Measurements from ENCODE around the gene MORC1.

The MORC1 gene

DNA sequence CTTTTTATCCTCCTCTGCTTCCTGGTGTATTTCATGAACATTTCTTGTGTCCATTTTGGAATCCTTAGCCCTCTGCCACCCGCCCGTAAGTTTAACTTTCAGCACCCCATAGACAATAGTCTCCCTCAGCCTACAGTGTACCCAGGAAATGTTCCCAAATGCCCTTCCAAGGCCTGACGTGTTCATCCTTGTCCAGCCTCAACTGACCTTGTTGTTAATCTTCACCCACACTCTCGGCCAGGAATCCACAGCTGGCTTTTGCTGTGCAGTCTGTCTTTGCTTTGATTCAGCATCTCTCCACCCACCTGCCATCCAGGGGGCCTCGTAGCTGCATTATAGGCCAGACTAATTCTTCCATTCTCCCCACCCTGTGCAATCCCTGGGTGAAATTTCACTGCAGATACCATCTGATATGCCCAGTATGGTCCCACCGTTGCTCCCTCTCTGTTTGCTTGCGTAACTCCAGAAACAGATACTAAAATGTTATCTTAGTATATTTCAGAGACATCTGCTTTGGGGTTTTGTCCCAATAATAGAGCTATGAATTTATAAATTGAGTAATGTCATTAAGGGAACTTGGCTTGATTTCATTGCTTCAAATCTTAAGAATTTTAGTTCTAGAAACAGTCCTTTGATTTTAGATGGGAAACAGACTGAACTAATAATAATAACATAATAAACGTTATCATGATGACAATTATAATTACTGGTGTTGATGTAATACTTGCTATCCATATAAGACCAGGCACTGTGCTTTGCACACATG is 180.8 kb downstream of the MORC1 start:
- DNase-seq, result no peak

DNA sequence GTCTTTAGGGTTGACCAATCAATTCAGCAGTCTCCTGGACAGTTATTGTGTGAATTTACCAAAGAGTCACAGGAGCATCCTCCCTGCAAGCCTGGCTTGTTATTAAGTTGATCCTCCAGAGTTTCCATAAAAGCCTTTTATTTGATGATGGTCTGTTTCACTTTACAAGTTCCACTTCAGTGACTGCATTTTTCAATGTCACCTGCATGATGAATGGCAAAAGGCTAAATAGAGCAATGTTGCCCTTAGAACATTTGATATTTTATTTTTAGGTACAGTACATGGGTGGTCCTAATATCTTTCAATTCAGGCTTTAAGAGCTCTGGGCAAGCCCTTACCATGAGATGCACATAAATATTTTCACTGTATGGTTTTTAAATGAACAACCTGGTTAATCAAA is 186.9 kb downstream of the MORC1 start:
- DNase-seq, result no peak

DNA sequence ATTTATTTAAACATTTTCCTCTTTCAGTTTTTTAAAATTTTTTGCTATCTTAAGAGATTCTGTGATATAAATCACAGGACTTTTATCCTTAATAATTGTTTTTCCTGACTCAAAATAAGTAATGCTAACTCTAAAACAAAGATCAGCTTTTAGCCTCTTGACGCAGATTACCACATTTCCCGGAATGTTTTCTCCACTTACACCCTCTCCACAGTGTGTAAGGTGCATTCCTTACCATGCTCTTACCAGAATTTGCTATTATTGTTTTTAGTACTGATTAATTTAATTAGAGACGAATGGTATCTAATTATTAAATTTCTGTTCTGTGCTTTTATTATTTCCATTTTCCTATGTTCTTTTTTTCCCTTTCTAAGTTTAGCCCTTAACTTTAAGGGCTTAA is 199.1 kb downstream of the MORC1 start:
- DNase-seq, result no peak

DNA sequence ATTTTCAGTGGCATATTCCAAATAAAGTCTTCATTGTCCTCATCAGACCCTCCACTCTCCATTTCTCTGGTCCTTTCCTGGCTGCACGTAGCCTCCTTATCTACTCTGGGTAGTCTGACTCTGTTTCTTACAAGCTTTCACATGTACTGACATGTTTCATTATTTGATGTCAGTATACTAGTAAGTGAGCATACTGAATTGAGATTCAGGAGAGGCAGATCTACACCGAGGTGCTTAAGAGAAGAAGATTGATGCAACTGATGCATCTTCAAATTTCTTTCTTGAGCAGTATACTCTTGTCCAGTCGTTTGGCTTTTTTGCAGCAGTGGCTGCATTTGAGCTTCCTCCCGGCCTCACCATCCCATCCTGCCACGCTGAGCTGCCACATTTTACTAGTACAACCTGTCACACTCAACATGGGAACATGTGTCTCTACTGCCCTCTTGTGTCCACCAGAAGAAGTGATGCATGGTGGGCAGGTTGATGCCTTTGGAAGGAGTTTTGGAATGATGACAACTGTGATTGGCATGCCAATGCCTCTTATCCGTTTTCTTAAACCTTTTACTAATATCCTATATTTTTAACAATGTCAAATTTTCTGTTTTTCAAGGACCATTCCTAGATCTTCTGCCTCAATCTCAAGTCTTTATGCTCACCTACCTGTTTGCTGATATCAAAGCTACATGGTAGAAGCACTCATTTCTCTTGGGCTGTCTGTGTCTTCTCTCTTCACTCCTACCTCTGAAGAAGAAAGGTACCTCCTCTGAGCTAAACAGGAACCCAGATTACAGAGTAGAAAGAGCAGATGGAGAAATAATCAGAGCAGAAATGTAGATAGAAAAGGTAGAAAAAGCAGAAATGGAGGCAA is 202.9 kb downstream of the MORC1 start:
- DNase-seq, result peak; percentile 35

DNA sequence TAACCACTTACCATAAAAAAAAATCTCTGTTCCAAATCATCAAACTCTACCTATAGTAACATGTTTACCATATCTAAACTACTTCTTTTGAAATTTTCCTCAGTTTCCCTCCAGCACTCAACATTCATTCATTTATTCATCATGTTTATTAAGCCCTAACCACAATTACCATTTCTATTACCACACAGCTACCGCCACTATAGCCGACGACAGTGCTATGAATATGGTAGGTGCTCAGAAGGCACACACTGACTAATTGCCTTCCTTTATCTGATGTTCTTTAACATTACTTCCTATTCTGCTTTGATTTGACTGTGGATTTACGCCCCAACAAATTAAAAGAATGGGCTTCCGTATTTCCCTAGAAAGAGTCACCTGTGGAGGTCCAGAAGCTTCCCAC is 208.1 kb downstream of the MORC1 start:
- DNase-seq, result no peak

Measured in NK-92 treated with Interleukin-12 subunit alpha and Interleukin-12 subunit beta, amount 100 ng/mL, for 24 hours (cell line).